ENCODE measurements around the gene NME3.

NME3 gene

GRCh38 chr16:1731073-1731472 lies 40.3 kb downstream of the NME3 start:
- TF ChIP-seq, protein P1, sequence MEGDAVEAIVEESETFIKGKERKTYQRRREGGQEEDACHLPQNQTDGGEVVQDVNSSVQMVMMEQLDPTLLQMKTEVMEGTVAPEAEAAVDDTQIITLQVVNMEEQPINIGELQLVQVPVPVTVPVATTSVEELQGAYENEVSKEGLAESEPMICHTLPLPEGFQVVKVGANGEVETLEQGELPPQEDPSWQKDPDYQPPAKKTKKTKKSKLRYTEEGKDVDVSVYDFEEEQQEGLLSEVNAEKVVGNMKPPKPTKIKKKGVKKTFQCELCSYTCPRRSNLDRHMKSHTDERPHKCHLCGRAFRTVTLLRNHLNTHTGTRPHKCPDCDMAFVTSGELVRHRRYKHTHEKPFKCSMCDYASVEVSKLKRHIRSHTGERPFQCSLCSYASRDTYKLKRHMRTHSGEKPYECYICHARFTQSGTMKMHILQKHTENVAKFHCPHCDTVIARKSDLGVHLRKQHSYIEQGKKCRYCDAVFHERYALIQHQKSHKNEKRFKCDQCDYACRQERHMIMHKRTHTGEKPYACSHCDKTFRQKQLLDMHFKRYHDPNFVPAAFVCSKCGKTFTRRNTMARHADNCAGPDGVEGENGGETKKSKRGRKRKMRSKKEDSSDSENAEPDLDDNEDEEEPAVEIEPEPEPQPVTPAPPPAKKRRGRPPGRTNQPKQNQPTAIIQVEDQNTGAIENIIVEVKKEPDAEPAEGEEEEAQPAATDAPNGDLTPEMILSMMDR (IDR thresholded peaks at IDR 0.05; ENCODE audit: borderline replicate concordance, insufficient read depth, low read depth, low read length), result no peak
- H3K4me3 ChIP-seq (ENCODE audit: low read depth, low read length), result no peak overlapping the region

DNA sequence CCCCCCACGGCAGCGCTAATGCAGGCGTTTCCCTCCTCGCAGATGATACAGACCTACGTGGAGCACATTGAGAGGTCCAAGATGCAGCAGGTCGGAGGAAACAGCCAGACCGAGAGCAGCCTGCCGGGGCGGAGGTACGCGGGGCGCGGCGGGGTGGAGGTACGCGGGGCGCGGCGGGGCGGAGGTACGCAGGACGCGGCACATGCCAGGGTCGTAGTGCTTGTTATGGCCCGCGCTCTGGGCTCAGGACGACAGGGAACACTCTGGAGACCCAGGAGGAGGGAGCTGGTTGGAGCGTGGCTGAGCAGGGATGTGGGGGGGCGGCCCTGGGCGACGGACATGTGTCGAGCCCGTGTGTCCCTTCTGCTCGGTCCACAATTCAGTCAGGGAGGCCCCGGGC lies 41.9 kb downstream of the NME3 start:
- TF ChIP-seq, protein P1 (IDR thresholded peaks at IDR 0.05; ENCODE audit: borderline replicate concordance, insufficient read depth, low read depth, low read length), result no peak
- H3K4me3 ChIP-seq (ENCODE audit: low read depth, low read length), result no peak overlapping the region

DNA sequence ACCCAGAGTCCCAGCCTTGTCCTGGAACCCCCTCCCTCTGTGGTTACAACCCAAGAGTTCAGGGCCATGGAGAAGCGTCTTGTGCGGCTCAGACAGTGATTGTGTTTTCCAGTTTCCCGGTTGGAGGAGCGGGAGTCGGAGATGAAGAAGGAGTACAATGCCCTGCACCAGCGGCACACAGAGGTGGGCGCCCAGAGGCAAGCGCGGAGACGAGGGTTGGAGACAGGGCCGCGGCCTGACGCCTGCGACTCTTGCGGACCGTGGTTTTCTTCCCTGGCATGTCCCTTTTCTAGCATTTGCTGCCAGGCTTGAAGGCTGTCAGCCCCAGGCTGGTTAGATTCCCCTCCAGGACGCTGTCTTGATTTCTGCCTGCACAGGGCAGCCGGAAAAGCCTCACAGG lies 42.3 kb downstream of the NME3 start:
- H3K4me3 ChIP-seq (ENCODE audit: low read depth, low read length), result no peak overlapping the region
- TF ChIP-seq, protein P1 (IDR thresholded peaks at IDR 0.05; ENCODE audit: borderline replicate concordance, insufficient read depth, low read depth, low read length), result no peak

- TF ChIP-seq, protein P1 (IDR thresholded peaks at IDR 0.05; ENCODE audit: borderline replicate concordance, insufficient read depth, low read depth, low read length), result no peak
Measured at GRCh38 chr16:1727651-1728624, 43.4 kb downstream of the NME3 start.

GRCh38 chr16:1726661-1727502 lies 44.5 kb downstream of the NME3 start:
- H3K4me3 ChIP-seq (ENCODE audit: low read depth, low read length), result no peak overlapping the region
- TF ChIP-seq, protein P1 (IDR thresholded peaks at IDR 0.05; ENCODE audit: borderline replicate concordance, insufficient read depth, low read depth, low read length), result no peak

More at GRCh38 chr16:1727651-1728624, 43.4 kb downstream of the NME3 start:
- no peak overlapping the region for H3K4me3 ChIP-seq (ENCODE audit: low read depth, low read length)

GRCh38 chr16:1724491-1724890 lies 46.9 kb downstream of the NME3 start:
- TF ChIP-seq, protein P1 (IDR thresholded peaks at IDR 0.05; ENCODE audit: borderline replicate concordance, insufficient read depth, low read depth, low read length), result no peak
- no peak overlapping the region for H3K4me3 ChIP-seq (ENCODE audit: low read depth, low read length)

Data from GM12875 (cell line).